GM12878 (cell line): ENCODE results near the gene DNAJC5G.

Experiments used
- CTCF ChIP-seq, 3 experiments: IDR thresholded peaks in 2 of 3; conservative IDR thresholded peaks in 1 of 3; 2 replicates each; pipeline ENCODE4 v1.5.1; 2011; ENCODE audit warnings: low read depth in 3 of 3, low read length in 3 of 3, mild to moderate bottlenecking in 3 of 3, control low read depth in 2 of 3, moderate library complexity in 2 of 3, inconsistent platforms in 1 of 3, mixed read lengths in 1 of 3; ENCODE audit not compliant: control insufficient read depth in 2 of 3, insufficient read depth in 1 of 3; ENCODE audit errors: extremely low read depth in 1 of 3
- DPF2 ChIP-seq: fragments of 450-650 bp; IDR thresholded peaks from 2 replicates; pipeline ENCODE4 v1.6.1; 2017; ENCODE audit warnings: mild to moderate bottlenecking
- EGR1 ChIP-seq, 2 experiments: IDR thresholded peaks; 1 replicate in 1 of 2; 2 replicates in 1 of 2; pipeline ENCODE4 v1.6.1; 2011 to 2012; ENCODE audit warnings: low read depth in 2 of 2, low read length in 2 of 2, borderline replicate concordance in 1 of 2, mild to moderate bottlenecking in 1 of 2, moderate library complexity in 1 of 2
- EP300 ChIP-seq, 2 experiments: fragments of 150-350 bp in 1 of 2; IDR thresholded peaks; 2 replicates each; pipeline ENCODE4 v1.6.1; 2011 to 2012; ENCODE audit warnings: low read depth in 2 of 2, low read length in 2 of 2, borderline replicate concordance in 1 of 2, improper control_type of control experiment in 1 of 2, inconsistent platforms in 1 of 2; ENCODE audit not compliant: control insufficient read depth in 1 of 2
- EZH2 ChIP-seq: IDR thresholded peaks from 2 replicates; pipeline ENCODE4 v1.6.1; 2012; ENCODE audit warnings: low read depth, mild to moderate bottlenecking, control low read depth, inconsistent platforms, low read length, borderline replicate concordance; ENCODE audit not compliant: control insufficient read depth
- FOXM1 ChIP-seq: IDR thresholded peaks from 2 replicates; pipeline ENCODE4 v1.6.1; 2012; ENCODE audit warnings: low read depth, mild to moderate bottlenecking, inconsistent platforms, low read length, moderate library complexity
- TAF1 ChIP-seq: IDR thresholded peaks from 2 replicates; pipeline ENCODE4 v1.6.1; 2011; ENCODE audit warnings: mild to moderate bottlenecking, low read depth, low read length, borderline replicate concordance
- USF1 ChIP-seq: IDR thresholded peaks from 2 replicates; pipeline ENCODE4 v1.6.1; 2011; ENCODE audit warnings: borderline replicate concordance, low read depth, mild to moderate bottlenecking, moderate library complexity, mixed read lengths, low read length; ENCODE audit not compliant: insufficient read depth; ENCODE audit errors: extremely low read length
- ZNF274 ChIP-seq: IDR thresholded peaks from one replicate; pipeline ENCODE4 v1.8.0; 2011; ENCODE audit not compliant: insufficient read length, insufficient read depth

GRCh38 chr2:27309651-27310050 lies 34.4 kb downstream of the DNAJC5G start:
- TF ChIP-seq EP300 (IDR thresholded peaks at IDR 0.05; ENCODE audit: borderline replicate concordance in 1 of 2, control insufficient read depth in 1 of 2, low read depth in 2 of 2, low read length in 2 of 2) (no peak), ZNF274 (no peak), USF1 (no peak), CTCF (IDR thresholded peaks at IDR 0.05 in 2 of 3, conservative IDR thresholded peaks at IDR 0.05 in 1 of 3; ENCODE audit: control insufficient read depth in 2 of 3, extremely low read depth in 1 of 3, insufficient read depth in 1 of 3, low read depth in 3 of 3, low read length in 3 of 3) (no peak), TAF1 (no peak), EZH2 (no peak), EGR1 (IDR thresholded peaks at IDR 0.05; ENCODE audit: borderline replicate concordance in 1 of 2, low read depth in 2 of 2, low read length in 2 of 2) (no peak), FOXM1 (no peak), DPF2 (no peak)
